Type B pancreatic cell (in vitro differentiated cells): Measurements from ENCODE around the gene LCOR. TPM values are rescaled to one million over a fixed set of nuclear protein-coding genes. Genes with fewer than 3 reads are reported as not detected.
A peak's percentile ranks its signal among the peaks of the same experiment; 100 is the strongest.

ENCODE experiments used
- DNase-seq: peaks from one replicate; pipeline ENCODE4 v3.0.0; 2021; ENCODE audit warnings: mixed read lengths; ENCODE audit not compliant: unreplicated experiment; ENCODE audit errors: extremely low spot score
- H3K27ac Mint-ChIP-seq: 2 replicates; pipeline ENCODE4 v1.8.0; 2021; ENCODE audit warnings: mild to moderate bottlenecking, mixed read lengths
- H3K27me3 Mint-ChIP-seq: 2 replicates; pipeline ENCODE4 v1.8.0; 2021; ENCODE audit warnings: mixed read lengths
- H3K36me3 Mint-ChIP-seq: 2 replicates; pipeline ENCODE4 v1.8.0; 2021; ENCODE audit warnings: mixed read lengths
- H3K4me1 Mint-ChIP-seq: one replicate; pipeline ENCODE4 v1.8.0; 2021; ENCODE audit warnings: mixed read lengths; ENCODE audit not compliant: unreplicated experiment
- H3K4me3 Mint-ChIP-seq: 2 replicates; pipeline ENCODE4 v1.8.0; 2021; ENCODE audit warnings: mild to moderate bottlenecking, mixed read lengths
- H3K9me3 Mint-ChIP-seq: 2 replicates; pipeline ENCODE4 v1.8.0; 2021; ENCODE audit warnings: mixed read lengths
- CTCF ChIP-seq: fragments of 200-600 bp; sonication (generic); conservative IDR thresholded peaks from 2 replicates; pipeline ENCODE4 v1.5.0; 2021; ENCODE audit warnings: antibody characterized with exemption, mild to moderate bottlenecking
- total RNA-seq: library from RNA; stranded (reverse); gene quantifications from 2 replicates; pipeline ENCODE4 v1.2.1, GENCODE V29; 2021; ENCODE audit warnings: low replicate concordance

LCOR gene
- total RNA-seq, 1 donor from 2014 or later = 55.1 TPM

- no peak overlapping the region for H3K4me3 Mint-ChIP-seq
- peaks cover 10% of the 10 kb centered on the region for H3K4me1 Mint-ChIP-seq
- no peaks in the 10 kb centered on the region for H3K27me3 Mint-ChIP-seq
- peaks cover 16% of the 10 kb centered on the region for H3K36me3 Mint-ChIP-seq
- TF ChIP-seq CTCF = no peak
- peaks cover 11% of the 10 kb centered on the region for H3K9me3 Mint-ChIP-seq
- DNase-seq = no peak
- H3K27ac Mint-ChIP-seq = no peak overlapping the region
Measured at GRCh38 chr10:96895662-96896424, 63.7 kb downstream of the LCOR start.

DNA sequence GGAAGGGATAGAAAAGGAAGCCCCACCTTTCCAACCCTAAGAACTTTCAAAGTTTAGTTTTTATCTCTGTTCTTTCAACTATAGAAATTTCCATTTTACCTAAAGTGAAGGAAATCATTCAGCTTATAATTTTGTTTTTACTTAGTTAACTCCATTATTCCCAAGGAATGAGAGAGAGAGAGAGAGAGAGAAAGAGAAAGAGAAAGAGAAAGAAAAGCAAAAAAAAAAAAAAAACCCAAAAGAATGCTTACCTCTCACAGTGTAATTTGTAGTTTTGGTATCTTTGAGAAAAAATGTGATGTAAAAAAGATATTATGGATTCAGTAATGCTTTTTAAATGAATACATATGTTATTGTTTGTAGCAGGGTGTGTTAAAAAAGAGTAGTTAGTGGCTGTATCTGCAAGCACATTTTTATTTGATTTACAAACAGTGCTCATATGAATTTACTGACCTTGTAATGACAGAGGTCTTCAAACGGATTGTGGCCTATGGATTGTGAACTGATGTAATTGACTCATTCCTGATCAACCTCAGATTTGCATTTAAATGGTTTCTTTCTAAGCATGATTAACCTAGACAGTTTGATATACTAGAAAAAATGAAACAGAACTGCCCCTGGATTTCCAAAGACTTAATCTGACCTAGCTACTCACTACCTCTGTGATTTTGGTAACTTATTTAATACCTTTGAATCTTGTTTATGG is 64.9 kb downstream of the LCOR start:
- Mint-ChIP-seq H3K36me3 (peaks cover 16% of the 10 kb centered on the region), H3K9me3 (peaks cover 9% of the 10 kb centered on the region), H3K27ac (no peak overlapping the region), H3K27me3 (no peaks in the 10 kb centered on the region), H3K4me1 (peaks cover 10% of the 10 kb centered on the region), H3K4me3 (no peak overlapping the region)
- TF ChIP-seq CTCF = no peak
- no peak for DNase-seq

DNA sequence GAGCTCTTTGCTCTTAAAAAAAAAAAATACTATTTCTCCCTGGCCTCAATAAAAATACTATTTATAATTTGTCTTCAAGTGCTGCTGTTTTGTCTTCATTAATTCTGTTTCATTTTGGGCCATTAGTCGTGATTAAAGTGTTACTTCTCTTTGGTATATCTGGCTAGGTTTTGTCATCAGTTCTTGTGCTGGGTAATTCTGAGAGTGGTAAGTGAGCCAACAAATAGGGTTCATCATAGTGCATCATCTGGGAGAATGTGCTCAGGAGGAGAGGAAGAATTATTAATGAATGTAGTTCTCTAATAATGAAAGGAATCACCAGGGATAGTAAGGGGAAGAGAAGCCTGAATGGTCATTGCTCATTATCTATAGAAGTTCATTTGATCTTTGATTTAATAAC is 70.0 kb downstream of the LCOR start:
- H3K36me3 Mint-ChIP-seq = peaks cover 10% of the 10 kb centered on the region
- H3K27me3 Mint-ChIP-seq = no peaks in the 10 kb centered on the region
- peak overlapping the region; percentile 9 for H3K27ac Mint-ChIP-seq
- H3K9me3 Mint-ChIP-seq = peaks cover 4% of the 10 kb centered on the region
- TF ChIP-seq CTCF = no peak
- peaks cover 20% of the 10 kb centered on the region for H3K4me1 Mint-ChIP-seq
- no peak for DNase-seq
- H3K4me3 Mint-ChIP-seq = no peak overlapping the region

GRCh38 chr10:96902731-96903358 is 70.7 kb downstream of the LCOR start:
- H3K9me3 Mint-ChIP-seq = peaks cover 4% of the 10 kb centered on the region
- H3K4me3 Mint-ChIP-seq = no peak overlapping the region
- no peak overlapping the region for H3K27ac Mint-ChIP-seq
- no peaks in the 10 kb centered on the region for H3K27me3 Mint-ChIP-seq
- TF ChIP-seq CTCF = no peak
- peaks cover 15% of the 10 kb centered on the region for H3K4me1 Mint-ChIP-seq
- H3K36me3 Mint-ChIP-seq = peaks cover 10% of the 10 kb centered on the region
- no peak for DNase-seq

DNA sequence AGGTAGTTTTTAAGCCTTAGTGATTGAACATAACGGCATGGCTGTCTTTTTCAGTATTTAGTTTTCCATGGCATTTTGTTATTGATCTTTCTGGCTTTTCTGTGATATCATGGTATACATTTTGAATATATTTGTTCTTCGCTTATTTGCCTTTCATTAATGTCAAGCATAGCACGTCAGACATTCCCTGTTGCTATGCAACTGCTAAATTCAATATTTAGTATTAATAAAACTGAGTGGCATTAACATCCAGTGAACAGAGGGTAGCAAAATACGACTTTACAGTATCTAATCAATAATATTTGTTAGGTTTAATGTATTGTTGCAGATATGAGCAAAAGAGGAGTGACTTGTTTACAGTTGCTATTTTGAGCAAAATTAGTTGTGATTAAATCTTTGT is 72.5 kb downstream of the LCOR start:
- no peak overlapping the region for H3K4me3 Mint-ChIP-seq
- no peak for TF ChIP-seq CTCF

More for the DNA sequence above, 72.5 kb downstream of the LCOR start:
- H3K9me3 Mint-ChIP-seq = peaks cover 4% of the 10 kb centered on the region
- H3K27me3 Mint-ChIP-seq = no peaks in the 10 kb centered on the region
- no peak overlapping the region for H3K27ac Mint-ChIP-seq
- peaks cover 20% of the 10 kb centered on the region for H3K4me1 Mint-ChIP-seq
- peaks cover 22% of the 10 kb centered on the region for H3K36me3 Mint-ChIP-seq
- DNase-seq = no peak
